ENCODE measurements around the gene ITPK1.

Gene ITPK1

DNA sequence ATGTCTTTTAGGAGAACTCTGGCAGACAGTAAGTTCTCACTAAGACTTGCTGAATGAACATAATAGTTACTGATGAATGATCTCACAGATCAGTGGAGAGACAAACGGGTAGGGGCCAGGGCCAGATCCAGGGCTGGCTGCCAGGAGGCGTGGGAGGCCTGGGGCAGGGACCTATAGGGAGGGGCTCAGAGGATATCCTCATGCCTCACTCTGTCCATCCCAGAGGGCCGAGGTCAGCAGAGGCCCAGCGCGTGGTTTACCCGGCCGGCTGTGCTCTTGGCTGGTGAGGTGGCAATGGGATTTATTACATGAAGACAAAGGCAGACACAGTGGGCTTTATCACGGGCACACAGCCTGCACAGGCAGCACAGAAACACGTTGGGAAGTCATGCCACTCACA is 107.3 kb downstream of the ITPK1 start:
- H3K4me1 ChIP-seq (ENCODE audit: control insufficient read depth, insufficient read depth, low read length, unreplicated experiment), result peaks cover 62% of the 10 kb centered on the region
- peak overlapping the region; percentile 25; the same call in 1 of the 2 replicates for H3K27ac ChIP-seq (ENCODE audit: low read depth, low read length)
- no peaks in the 10 kb centered on the region for H3K79me2 ChIP-seq (ENCODE audit: control insufficient read depth, insufficient read depth, low read length, unreplicated experiment)
- H3K27me3 ChIP-seq (ENCODE audit: insufficient read depth, low read length), result no peaks in the 10 kb centered on the region
- H3K36me3 ChIP-seq (ENCODE audit: insufficient read depth, low read length), result no peaks in the 10 kb centered on the region
- no peak overlapping the region for H3K4me3 ChIP-seq (ENCODE audit: low read depth, low read length)
- no peak overlapping the region for H2AFZ ChIP-seq (ENCODE audit: low read length, unreplicated experiment)

DNA sequence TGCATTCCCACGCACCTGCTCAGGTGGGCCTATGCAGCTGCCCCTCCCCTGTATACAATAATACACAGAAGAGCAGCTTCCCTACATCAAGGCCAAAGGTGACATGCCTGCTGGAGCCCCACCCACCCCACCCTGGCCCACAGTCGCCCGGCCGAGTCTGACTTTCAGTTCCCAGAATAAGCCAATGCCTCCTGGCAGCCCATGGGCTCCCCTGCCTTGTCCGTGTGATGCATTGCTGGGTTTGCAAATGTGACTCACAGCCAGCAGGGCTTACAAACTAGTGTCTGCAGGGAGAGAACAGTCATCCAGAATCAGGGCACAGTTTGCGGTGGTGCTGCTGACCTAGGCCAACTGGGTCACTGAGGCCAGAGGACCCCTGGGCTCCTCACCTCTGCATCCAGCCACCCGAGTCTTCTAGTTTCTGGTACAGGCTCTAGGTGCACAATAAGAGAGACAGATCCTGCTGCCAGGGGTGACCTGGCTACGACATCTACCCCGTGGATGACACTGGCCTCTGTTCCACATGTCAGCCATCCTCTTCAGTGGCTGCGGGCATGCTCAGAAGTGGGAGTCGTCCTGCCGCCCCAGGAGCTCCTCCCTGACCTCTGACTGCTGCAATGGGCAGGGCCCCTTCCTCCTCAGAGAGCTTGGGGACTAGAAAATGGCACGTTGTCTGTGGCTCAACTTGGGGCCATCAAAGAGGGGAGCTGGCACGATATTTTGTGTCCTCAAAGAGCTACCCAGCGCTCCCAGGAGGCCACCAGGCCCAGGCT is 108.3 kb downstream of the ITPK1 start:
- Histone ChIP-seq H3K36me3 (ENCODE audit: insufficient read depth, low read length) (no peaks in the 10 kb centered on the region), H2AFZ (ENCODE audit: low read length, unreplicated experiment) (no peak overlapping the region), H3K4me3 (ENCODE audit: low read depth, low read length) (0 out of 2 replicates have a peak overlapping the region, but pooled peaks have one; percentile 23), H3K79me2 (ENCODE audit: control insufficient read depth, insufficient read depth, low read length, unreplicated experiment) (no peaks in the 10 kb centered on the region), H3K4me1 (ENCODE audit: control insufficient read depth, insufficient read depth, low read length, unreplicated experiment) (peaks cover 52% of the 10 kb centered on the region), H3K27me3 (ENCODE audit: insufficient read depth, low read length) (no peaks in the 10 kb centered on the region), H3K27ac (ENCODE audit: low read depth, low read length) (peak overlapping the region; percentile 54; the same call in 1 of the 2 replicates)

DNA sequence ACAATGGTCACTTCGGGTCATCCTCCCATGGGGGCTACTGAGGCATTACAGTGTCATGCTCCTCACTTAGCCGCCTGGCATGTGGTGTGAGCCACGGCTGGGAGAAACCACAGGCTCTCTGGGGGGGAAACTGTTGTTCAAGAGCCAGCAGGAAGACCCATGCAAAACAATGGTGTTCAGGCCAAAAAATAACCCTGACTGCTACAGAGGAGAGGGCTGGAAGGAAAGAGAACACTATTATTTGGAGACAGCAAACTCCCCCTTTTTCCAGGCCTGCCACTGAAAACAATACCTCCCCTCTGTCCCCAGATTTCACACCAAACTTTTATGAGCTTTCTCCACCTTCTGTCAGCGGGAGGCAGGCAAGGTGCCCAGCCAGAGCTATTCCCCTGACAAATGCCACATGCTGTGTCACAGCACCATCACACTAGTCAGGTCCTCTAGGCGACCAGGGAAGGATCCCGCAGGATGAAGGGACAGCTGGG is 109.1 kb downstream of the ITPK1 start:
- Histone ChIP-seq H3K36me3 (ENCODE audit: insufficient read depth, low read length) (no peaks in the 10 kb centered on the region), H2AFZ (ENCODE audit: low read length, unreplicated experiment) (no peak overlapping the region), H3K79me2 (ENCODE audit: control insufficient read depth, insufficient read depth, low read length, unreplicated experiment) (no peaks in the 10 kb centered on the region), H3K27ac (ENCODE audit: low read depth, low read length) (peak overlapping the region; percentile 54; the same call in 1 of the 2 replicates), H3K4me3 (ENCODE audit: low read depth, low read length) (0 out of 2 replicates have a peak overlapping the region, but pooled peaks have one; percentile 23), H3K4me1 (ENCODE audit: control insufficient read depth, insufficient read depth, low read length, unreplicated experiment) (peaks cover 46% of the 10 kb centered on the region), H3K27me3 (ENCODE audit: insufficient read depth, low read length) (no peaks in the 10 kb centered on the region)

- Histone ChIP-seq H3K79me2 (ENCODE audit: control insufficient read depth, insufficient read depth, low read length, unreplicated experiment) (no peaks in the 10 kb centered on the region), H3K4me3 (ENCODE audit: low read depth, low read length) (no peak overlapping the region), H3K36me3 (ENCODE audit: insufficient read depth, low read length) (no peaks in the 10 kb centered on the region), H3K4me1 (ENCODE audit: control insufficient read depth, insufficient read depth, low read length, unreplicated experiment) (peaks cover 46% of the 10 kb centered on the region), H3K27me3 (ENCODE audit: insufficient read depth, low read length) (no peaks in the 10 kb centered on the region), H3K27ac (ENCODE audit: low read depth, low read length) (no peak overlapping the region), H2AFZ (ENCODE audit: low read length, unreplicated experiment) (no peak overlapping the region)
Measured at GRCh38 chr14:93005838-93006237, 109.9 kb downstream of the ITPK1 start.

- Histone ChIP-seq H3K27me3 (ENCODE audit: insufficient read depth, low read length) (no peaks in the 10 kb centered on the region), H3K4me1 (ENCODE audit: control insufficient read depth, insufficient read depth, low read length, unreplicated experiment) (peaks cover 46% of the 10 kb centered on the region), H2AFZ (ENCODE audit: low read length, unreplicated experiment) (no peak overlapping the region), H3K4me3 (ENCODE audit: low read depth, low read length) (no peak overlapping the region), H3K27ac (ENCODE audit: low read depth, low read length) (no peak overlapping the region), H3K79me2 (ENCODE audit: control insufficient read depth, insufficient read depth, low read length, unreplicated experiment) (no peaks in the 10 kb centered on the region), H3K36me3 (ENCODE audit: insufficient read depth, low read length) (no peaks in the 10 kb centered on the region)
Measured at GRCh38 chr14:93005135-93005813, 110.5 kb downstream of the ITPK1 start.

- no peaks in the 10 kb centered on the region for H3K79me2 ChIP-seq (ENCODE audit: control insufficient read depth, insufficient read depth, low read length, unreplicated experiment)
- H3K27ac ChIP-seq (ENCODE audit: low read depth, low read length), result no peak overlapping the region
- no peak overlapping the region for H3K4me3 ChIP-seq (ENCODE audit: low read depth, low read length)
- no peaks in the 10 kb centered on the region for H3K36me3 ChIP-seq (ENCODE audit: insufficient read depth, low read length)
- no peaks in the 10 kb centered on the region for H3K27me3 ChIP-seq (ENCODE audit: insufficient read depth, low read length)
- H3K4me1 ChIP-seq (ENCODE audit: control insufficient read depth, insufficient read depth, low read length, unreplicated experiment), result peaks cover 46% of the 10 kb centered on the region
- H2AFZ ChIP-seq (ENCODE audit: low read length, unreplicated experiment), result no peak overlapping the region
Measured at GRCh38 chr14:93004699-93005082, 111.0 kb downstream of the ITPK1 start.

DNA sequence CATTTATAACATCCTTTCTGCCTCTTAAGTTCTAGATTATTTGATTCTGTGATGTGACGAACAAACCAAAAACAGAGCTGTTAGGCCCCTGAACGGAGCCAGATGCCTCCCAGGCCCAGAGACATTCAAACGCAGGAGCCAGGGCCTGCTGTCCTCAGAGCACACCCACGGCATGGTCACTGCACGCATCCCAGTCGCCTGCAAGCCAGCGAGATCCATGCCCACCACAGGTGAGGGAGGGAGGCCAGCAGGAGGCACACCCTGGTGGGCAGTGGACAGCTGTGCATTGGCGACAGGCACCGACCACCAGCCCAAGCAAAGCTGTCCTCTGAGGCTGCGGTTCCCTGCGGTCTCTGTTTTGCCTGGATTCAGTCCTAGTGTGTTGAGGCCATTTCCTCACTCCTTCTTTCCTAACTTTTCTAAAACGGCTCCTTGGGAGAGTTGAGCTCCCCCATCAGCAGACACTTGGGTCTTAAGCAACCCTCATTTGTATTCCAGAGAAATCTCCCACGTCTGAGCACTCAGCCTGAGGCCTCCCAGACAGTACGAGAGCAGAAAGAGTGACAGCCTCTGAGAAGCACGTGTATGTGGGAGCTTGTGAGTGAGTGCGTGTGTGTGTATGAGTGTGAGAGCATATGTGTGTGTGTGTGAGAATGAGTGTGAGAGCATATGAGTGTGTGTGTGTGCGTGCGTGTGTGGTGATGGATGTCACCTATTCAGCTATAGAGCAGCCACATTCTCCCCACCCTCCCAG is 111.6 kb downstream of the ITPK1 start:
- peaks cover 41% of the 10 kb centered on the region for H3K4me1 ChIP-seq (ENCODE audit: control insufficient read depth, insufficient read depth, low read length, unreplicated experiment)
- H3K4me3 ChIP-seq (ENCODE audit: low read depth, low read length), result no peak overlapping the region
- H3K27ac ChIP-seq (ENCODE audit: low read depth, low read length), result no peak overlapping the region
- H2AFZ ChIP-seq (ENCODE audit: low read length, unreplicated experiment), result no peak overlapping the region
- no peaks in the 10 kb centered on the region for H3K79me2 ChIP-seq (ENCODE audit: control insufficient read depth, insufficient read depth, low read length, unreplicated experiment)
- H3K36me3 ChIP-seq (ENCODE audit: insufficient read depth, low read length), result no peaks in the 10 kb centered on the region
- no peaks in the 10 kb centered on the region for H3K27me3 ChIP-seq (ENCODE audit: insufficient read depth, low read length)

- Histone ChIP-seq H3K27ac (ENCODE audit: low read depth, low read length) (no peak overlapping the region), H3K27me3 (ENCODE audit: insufficient read depth, low read length) (no peaks in the 10 kb centered on the region), H3K4me1 (ENCODE audit: control insufficient read depth, insufficient read depth, low read length, unreplicated experiment) (peaks cover 29% of the 10 kb centered on the region), H3K79me2 (ENCODE audit: control insufficient read depth, insufficient read depth, low read length, unreplicated experiment) (no peaks in the 10 kb centered on the region), H3K4me3 (ENCODE audit: low read depth, low read length) (no peak overlapping the region), H3K36me3 (ENCODE audit: insufficient read depth, low read length) (no peaks in the 10 kb centered on the region), H2AFZ (ENCODE audit: low read length, unreplicated experiment) (no peak overlapping the region)
Measured at GRCh38 chr14:93002851-93003298, 112.8 kb downstream of the ITPK1 start.

GRCh38 chr14:93002049-93002448 is 113.7 kb downstream of the ITPK1 start:
- H3K4me1 ChIP-seq (ENCODE audit: control insufficient read depth, insufficient read depth, low read length, unreplicated experiment), result peaks cover 22% of the 10 kb centered on the region
- no peaks in the 10 kb centered on the region for H3K27me3 ChIP-seq (ENCODE audit: insufficient read depth, low read length)
- no peak overlapping the region for H3K27ac ChIP-seq (ENCODE audit: low read depth, low read length)
- H3K4me3 ChIP-seq (ENCODE audit: low read depth, low read length), result no peak overlapping the region
- no peak overlapping the region for H2AFZ ChIP-seq (ENCODE audit: low read length, unreplicated experiment)
- H3K79me2 ChIP-seq (ENCODE audit: control insufficient read depth, insufficient read depth, low read length, unreplicated experiment), result no peaks in the 10 kb centered on the region
- H3K36me3 ChIP-seq (ENCODE audit: insufficient read depth, low read length), result no peaks in the 10 kb centered on the region

- Histone ChIP-seq H3K79me2 (ENCODE audit: control insufficient read depth, insufficient read depth, low read length, unreplicated experiment) (no peaks in the 10 kb centered on the region), H3K27ac (ENCODE audit: low read depth, low read length) (no peak overlapping the region), H3K4me3 (ENCODE audit: low read depth, low read length) (no peak overlapping the region), H3K4me1 (ENCODE audit: control insufficient read depth, insufficient read depth, low read length, unreplicated experiment) (no peaks in the 10 kb centered on the region), H3K36me3 (ENCODE audit: insufficient read depth, low read length) (no peaks in the 10 kb centered on the region), H3K27me3 (ENCODE audit: insufficient read depth, low read length) (no peaks in the 10 kb centered on the region), H2AFZ (ENCODE audit: low read length, unreplicated experiment) (no peak overlapping the region)
Measured at GRCh38 chr14:92998946-92999345, 116.8 kb downstream of the ITPK1 start.

Data from ACC112 (cell line).